GM12873 (cell line): Measurements from ENCODE around the gene UGT1A6.

Source experiments
- TF ChIP-seq, protein P1 (sequence below): IDR thresholded peaks from 2 replicates; pipeline ENCODE4 v1.5.1; 2012; ENCODE audit warnings: low read depth, mild to moderate bottlenecking, moderate library complexity, low read length, control low read depth; ENCODE audit not compliant: insufficient read depth; ENCODE audit errors: missing control alignments

Gene UGT1A6

DNA sequence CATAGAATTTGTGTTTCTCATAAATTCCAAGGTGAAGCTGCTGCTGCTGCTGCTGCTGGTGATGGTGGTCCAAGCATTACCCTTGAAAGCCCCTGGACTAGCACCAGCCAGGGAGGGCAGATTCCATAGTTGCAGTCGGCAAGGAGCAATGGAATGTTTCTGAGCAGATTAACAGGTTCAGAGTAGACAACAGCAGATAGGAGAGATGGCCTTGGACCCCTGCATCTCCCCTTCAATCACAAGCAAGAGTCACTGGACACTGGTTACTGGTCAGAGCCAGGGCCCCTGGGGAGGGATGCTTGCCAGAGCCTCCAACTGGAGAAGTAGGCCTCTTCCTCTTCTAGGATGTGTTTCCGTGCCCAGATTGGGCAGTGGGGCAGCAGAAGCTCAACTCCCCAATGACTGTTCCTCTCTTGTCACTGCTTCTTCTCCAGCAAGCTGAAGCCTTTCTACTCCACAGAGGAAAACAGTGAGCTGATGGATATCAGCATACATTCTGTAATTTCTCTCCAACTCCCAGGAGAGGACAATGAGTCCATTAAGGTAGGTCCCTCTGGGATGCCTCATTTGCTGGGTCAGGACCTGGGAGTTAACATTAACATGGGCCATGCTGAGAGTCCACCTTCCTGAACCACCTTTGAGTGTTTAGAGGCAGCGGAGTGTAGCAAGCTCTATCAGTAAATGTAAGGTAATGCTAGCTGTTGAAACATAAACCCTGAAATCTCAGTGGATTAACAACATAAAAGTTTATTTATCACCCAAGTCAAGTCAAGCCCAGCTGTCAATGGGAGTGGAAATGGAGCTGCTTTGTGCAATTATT lies 120.8 kb downstream of the UGT1A6 start:
- TF ChIP-seq, protein P1, sequence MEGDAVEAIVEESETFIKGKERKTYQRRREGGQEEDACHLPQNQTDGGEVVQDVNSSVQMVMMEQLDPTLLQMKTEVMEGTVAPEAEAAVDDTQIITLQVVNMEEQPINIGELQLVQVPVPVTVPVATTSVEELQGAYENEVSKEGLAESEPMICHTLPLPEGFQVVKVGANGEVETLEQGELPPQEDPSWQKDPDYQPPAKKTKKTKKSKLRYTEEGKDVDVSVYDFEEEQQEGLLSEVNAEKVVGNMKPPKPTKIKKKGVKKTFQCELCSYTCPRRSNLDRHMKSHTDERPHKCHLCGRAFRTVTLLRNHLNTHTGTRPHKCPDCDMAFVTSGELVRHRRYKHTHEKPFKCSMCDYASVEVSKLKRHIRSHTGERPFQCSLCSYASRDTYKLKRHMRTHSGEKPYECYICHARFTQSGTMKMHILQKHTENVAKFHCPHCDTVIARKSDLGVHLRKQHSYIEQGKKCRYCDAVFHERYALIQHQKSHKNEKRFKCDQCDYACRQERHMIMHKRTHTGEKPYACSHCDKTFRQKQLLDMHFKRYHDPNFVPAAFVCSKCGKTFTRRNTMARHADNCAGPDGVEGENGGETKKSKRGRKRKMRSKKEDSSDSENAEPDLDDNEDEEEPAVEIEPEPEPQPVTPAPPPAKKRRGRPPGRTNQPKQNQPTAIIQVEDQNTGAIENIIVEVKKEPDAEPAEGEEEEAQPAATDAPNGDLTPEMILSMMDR, result no peak

DNA sequence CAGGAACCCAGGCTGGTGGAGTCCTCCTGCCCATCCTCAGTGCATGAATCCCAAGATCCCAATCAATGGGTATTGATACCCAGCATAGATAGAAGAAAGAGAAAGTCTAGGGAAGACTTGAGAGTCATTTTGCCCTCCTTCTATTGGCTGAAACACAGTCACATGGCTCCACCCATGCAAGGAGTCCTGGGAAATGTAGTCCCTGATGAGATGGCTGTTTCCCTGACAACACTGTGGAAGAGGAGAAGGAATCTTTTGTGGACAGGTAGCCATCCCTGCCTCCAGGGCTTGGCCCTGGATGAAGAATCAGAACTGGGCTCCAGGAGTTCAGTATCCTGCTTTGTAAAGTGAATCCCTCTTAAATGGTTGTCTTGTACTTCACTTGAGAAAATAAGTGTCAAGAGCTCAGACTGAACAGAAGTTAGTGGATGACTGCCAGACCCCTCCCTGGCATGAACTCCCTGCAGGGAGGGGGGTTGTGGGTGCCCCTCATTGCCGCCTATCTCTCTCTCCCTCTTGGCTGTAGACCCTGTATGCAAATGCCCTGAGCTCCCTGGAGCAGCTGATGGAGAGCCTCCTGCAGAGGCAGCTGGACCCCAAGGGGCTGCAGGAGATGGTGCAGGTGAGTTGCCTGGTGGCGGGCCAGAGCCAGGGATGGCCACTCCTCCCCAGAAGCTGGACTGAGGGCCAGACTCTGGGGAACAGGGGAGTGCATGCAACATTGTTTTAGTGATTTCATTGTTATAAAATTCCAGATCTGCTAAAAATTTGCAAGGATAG lies 121.6 kb downstream of the UGT1A6 start:
- TF ChIP-seq, protein P1, result no peak

DNA sequence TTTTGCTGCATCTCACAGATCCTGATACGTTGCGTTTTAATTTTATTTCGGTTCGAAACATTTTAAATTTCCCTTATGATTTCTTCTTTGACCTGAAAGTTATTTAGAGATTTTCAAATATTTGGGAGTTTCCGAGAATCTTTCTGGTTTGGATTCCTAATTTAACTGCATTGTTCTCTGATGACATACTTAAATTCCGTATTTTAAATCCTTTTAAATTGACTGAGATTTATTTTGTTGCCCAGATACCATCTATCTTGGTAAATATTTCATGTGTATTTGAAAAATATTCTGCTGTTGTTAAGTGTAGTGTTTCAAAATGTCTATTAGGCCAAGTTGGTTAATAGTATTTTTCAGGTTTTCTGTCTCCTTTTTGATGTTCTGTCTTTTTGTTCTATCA lies 123.2 kb downstream of the UGT1A6 start:
- TF ChIP-seq, protein P1, result no peak

DNA sequence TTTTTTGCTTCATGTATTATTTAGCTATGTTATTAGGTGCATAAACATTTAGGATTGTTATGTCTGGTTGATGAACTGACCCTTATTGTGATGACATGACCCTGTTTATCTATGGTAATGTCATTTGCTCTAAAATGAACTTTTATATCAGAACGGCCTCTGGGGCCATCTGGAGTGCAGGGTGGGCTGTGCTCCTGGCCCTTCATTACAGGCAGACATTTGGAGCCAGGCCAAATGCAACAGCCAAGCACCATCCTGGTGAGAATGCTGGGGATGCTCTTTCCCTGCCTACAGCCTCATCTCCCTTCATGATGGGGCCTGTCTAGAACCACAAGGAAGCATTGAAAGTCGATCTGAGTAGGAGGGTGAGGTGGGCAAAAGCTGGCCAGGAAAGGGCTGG lies 123.6 kb downstream of the UGT1A6 start:
- TF ChIP-seq, protein P1, result no peak

DNA sequence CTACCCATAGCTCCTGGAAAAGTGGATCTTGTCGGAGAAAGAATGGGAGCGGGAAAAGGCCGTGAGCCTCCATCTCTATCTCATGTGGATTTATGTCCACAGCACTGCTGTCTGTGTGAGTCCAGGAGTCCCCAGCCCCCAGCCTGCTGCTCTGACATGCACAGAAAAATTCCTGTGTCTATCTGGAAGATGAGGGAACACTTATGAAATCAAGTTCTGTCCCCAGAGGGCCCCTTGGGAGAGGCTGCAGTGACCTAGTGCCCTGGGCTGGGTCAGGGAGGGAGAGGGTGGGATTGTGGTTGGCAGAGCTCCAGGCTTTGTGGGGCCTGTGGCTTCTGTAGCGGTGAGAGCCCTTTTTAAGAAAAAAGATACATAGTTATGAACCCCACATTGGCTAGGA lies 124.1 kb downstream of the UGT1A6 start:
- TF ChIP-seq, protein P1, result no peak

DNA sequence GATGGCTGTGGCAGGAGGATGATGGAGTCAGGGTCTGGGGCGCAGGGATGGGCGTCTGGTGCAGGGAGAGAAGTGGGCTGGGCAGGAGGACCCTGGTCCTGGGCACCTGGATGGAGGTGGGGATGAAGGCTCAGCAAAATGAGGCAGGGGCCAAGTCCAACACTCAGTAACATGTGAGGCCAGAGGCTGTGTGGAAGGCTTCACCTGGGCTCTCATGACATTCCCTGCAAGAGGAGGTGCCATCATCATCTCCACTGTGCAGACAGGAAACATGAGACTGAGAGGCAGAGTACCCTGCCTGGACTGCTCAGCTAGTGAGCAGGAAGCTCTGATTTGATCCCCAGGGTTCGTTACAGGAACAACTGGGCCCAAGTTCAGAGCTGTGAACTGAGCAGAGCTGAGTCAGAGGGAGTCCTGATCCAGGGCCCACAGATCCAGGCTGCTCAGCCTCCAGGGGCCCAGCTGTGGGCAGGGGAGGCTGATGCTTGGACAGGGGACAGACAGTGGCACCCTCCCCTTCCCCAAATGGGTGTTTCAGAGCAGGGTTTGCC lies 124.7 kb downstream of the UGT1A6 start:
- TF ChIP-seq, protein P1, result no peak
